GM12878 (cell line): ENCODE measurements around the gene DNMT3A. TPM values are rescaled to one million over a fixed set of nuclear protein-coding genes. Genes with fewer than 3 reads are reported as not detected.

Experiments used
- ATAC-seq: fragments of 200-7000 bp; cut with Tn5 transposase; 3 replicates; pipeline ENCODE4 v1.9.1; 2020; ENCODE audit warnings: mild to moderate bottlenecking, moderate library complexity
- BruUV-seq: library from RNA; stranded (reverse); fragments of 400-500 nt; replicated peaks from 2 replicates; lab custom pipeline; 2021; lab: Mats Ljungman, UMichigan
- CTCF ChIA-PET: fragments of 300-600 bp; sonication (Branson Sonifier 250); formaldehyde crosslinking; extraction: SDS; loops from one replicate; lab custom pipeline; 2021; ENCODE audit warnings: inconsistent platforms; lab: Yijun Ruan, JAX
- POLR2A ChIA-PET: fragments of 350-600 bp; formaldehyde crosslinking; extraction: SDS; loops from one replicate; lab custom pipeline; 2021; ENCODE audit warnings: inconsistent platforms; lab: Charles Lee
- RAD21 ChIA-PET: fragments of 300-600 bp; sonication (Branson Sonifier 250); formaldehyde crosslinking; loops from one replicate; lab custom pipeline; 2023; ENCODE audit warnings: antibody characterized with exemption; ENCODE audit not compliant: unreplicated experiment; lab: Charles Lee
- SMC1A ChIA-PET: fragments of 300-600 bp; sonication (Branson Sonifier 250); formaldehyde crosslinking; loops from one replicate; lab custom pipeline; 2023; ENCODE audit not compliant: unreplicated experiment, uncharacterized antibody; lab: Charles Lee
- DNase-seq: peaks from one replicate; pipeline ENCODE4 v3.0.0-alpha.2; 2011; ENCODE audit warnings: low read depth, low spot score
- FAIRE-seq: peaks from 3 replicates; lab custom pipeline; 2011; peaks lifted over from hg19 to GRCh38; lab: Jason Lieb, UNC
- H2AFZ ChIP-seq: 2 replicates; pipeline ENCODE4 v1.6.0; 2011; ENCODE audit warnings: low read depth, low read length, control low read depth; ENCODE audit not compliant: control insufficient read depth
- H3K27ac ChIP-seq: 2 replicates; pipeline ENCODE4 v1.5.1; 2011; ENCODE audit warnings: control low read depth; ENCODE audit not compliant: control insufficient read depth, insufficient read depth
- H3K27me3 ChIP-seq, 2 experiments: replicated peaks in 1 of 2; 2 replicates each; pipeline versions ENCODE4 v1.6.0 to v1.6.1; 2011; ENCODE audit warnings: low read length in 1 of 2; ENCODE audit not compliant: control insufficient read depth in 2 of 2, insufficient read depth in 2 of 2
- H3K36me3 ChIP-seq, 2 experiments: 2 replicates each; pipeline ENCODE4 v1.5.1; 2011; ENCODE audit warnings: low read length in 1 of 2; ENCODE audit not compliant: control insufficient read depth in 2 of 2, insufficient read depth in 2 of 2
- H3K4me1 ChIP-seq: 2 replicates; pipeline ENCODE4 v1.6.1; 2011; ENCODE audit warnings: mild to moderate bottlenecking, low read length, moderate library complexity, mixed read lengths; ENCODE audit not compliant: control insufficient read depth, insufficient read depth
- H3K4me2 ChIP-seq: 2 replicates; pipeline ENCODE4 v1.6.0; 2011; ENCODE audit warnings: control low read depth; ENCODE audit not compliant: control insufficient read depth, insufficient read depth
- H3K4me3 ChIP-seq: fragments of 200-600 bp; sonication (generic); 2 replicates; pipeline ENCODE4 v1.5.1; 2016
- H3K79me2 ChIP-seq: 2 replicates; pipeline ENCODE4 v1.6.0; 2011; ENCODE audit warnings: low read length; ENCODE audit not compliant: control insufficient read depth, insufficient read depth
- H3K9ac ChIP-seq: 2 replicates; pipeline ENCODE4 v1.8.0; 2011; ENCODE audit warnings: low read length, control low read depth, mixed read lengths; ENCODE audit not compliant: control insufficient read depth, insufficient read depth
- H3K9me3 ChIP-seq: replicated peaks from 3 replicates; pipeline ENCODE4 v1.5.1; 2011; ENCODE audit warnings: mild to moderate bottlenecking, low read length; ENCODE audit not compliant: control insufficient read depth, insufficient read depth
- H4K20me1 ChIP-seq: 2 replicates; pipeline ENCODE4 v1.6.0; 2011; ENCODE audit not compliant: control insufficient read depth, insufficient read depth
- E2F8 ChIP-seq: fragments of 450-650 bp; IDR thresholded peaks from 2 replicates; pipeline ENCODE4 v1.6.1; 2018; ENCODE audit warnings: mild to moderate bottlenecking, low read depth, moderate library complexity; ENCODE audit not compliant: partially characterized antibody
- GATAD2B ChIP-seq: fragments of 450-650 bp; conservative IDR thresholded peaks from 2 replicates; pipeline ENCODE4 v1.6.1; 2017; ENCODE audit warnings: low read depth, mild to moderate bottlenecking, moderate library complexity
- KDM1A ChIP-seq: fragments of 200-600 bp; sonication (generic); IDR thresholded peaks from 2 replicates; pipeline ENCODE4 v1.6.1; 2016; ENCODE audit warnings: borderline replicate concordance
- PAX5 ChIP-seq: IDR thresholded peaks from 2 replicates; pipeline ENCODE4 v1.6.1; 2011; ENCODE audit warnings: low read depth, low read length, borderline replicate concordance
- POLR2AphosphoS5 ChIP-seq: IDR thresholded peaks from 2 replicates; pipeline ENCODE4 v1.6.1; 2011; ENCODE audit warnings: mild to moderate bottlenecking, low read length, inconsistent platforms
- ZSCAN29 ChIP-seq: fragments of 450-650 bp; IDR thresholded peaks from 2 replicates; pipeline ENCODE4 v1.6.1; 2017; ENCODE audit warnings: mild to moderate bottlenecking, moderate library complexity
- WGBS: methylation state at CpG from one replicate; pipeline ENCODE4 v1.1.6; 2016; ENCODE audit warnings: low lambda C conversion rate; ENCODE audit not compliant: insufficient replicate concordance, insufficient coverage; ENCODE audit errors: missing lambda C conversion rate; 5-methylcytosine and 5-hydroxymethylcytosine counted together
- in situ Hi-C: fragments of 300-500 bp; cut with MboI; formaldehyde crosslinking; loops from 9 replicates; pipeline ENCODE4 v1.14.3; 2018; ENCODE audit warnings: mixed read lengths
- intact Hi-C: fragments of 100-400 bp; cut with micrococcal nuclease; formaldehyde crosslinking; loops from one replicate; pipeline ENCODE4 v1.14.2; 2022; ENCODE audit not compliant: unreplicated experiment
- polyA plus RNA-seq, 11 experiments: library from polyadenylated mRNA; depleted of rRNA in 4 of 11; unstranded in 6 of 11; stranded (reverse) in 5 of 11; fragments of >200 nt; fragmentation: Nextera tagmentation in 4 of 11; fragmentation: Illumina TruSeq in 1 of 11; extraction: Ambion mirVana in 4 of 11; extraction: Trizol in 1 of 11; gene quantifications; 1 replicate in 1 of 11; 2 replicates in 10 of 11; pipeline versions ENCODE4 v1.2.1 to v1.2.3, GENCODE V29; 2011 to 2016; ENCODE audit warnings: inconsistent platforms in 2 of 11, missing spikeins in 2 of 11, low read depth in 1 of 11
- total RNA-seq, 4 experiments: library from RNA; depleted of rRNA in 3 of 4; stranded (reverse); fragments of >200 nt in 3 of 4; fragmentation: Illumina TruSeq in 1 of 4; extraction: Trizol in 1 of 4; gene quantifications; 2 replicates each; pipeline versions ENCODE4 v1.2.1 to v1.2.3, GENCODE V29; 2013 to 2021

DNMT3A gene
- total and polyA plus RNA-seq, 10 of the 15 experiments (the other 5 are each of a cell fraction or from before 2014, with no cell fraction given): 7.4 to 51.6 (median 17.4) TPM

- FAIRE-seq (no peak), ATAC-seq (no peak), DNase-seq (no peak)
- intact Hi-C loops (no loop called here), in situ Hi-C loops (no loop called here)
- H3K9ac ChIP-seq: no peak overlapping the region
- H3K36me3 ChIP-seq: no peaks in the 10 kb centered on the region
- H4K20me1 ChIP-seq: no peaks in the 10 kb centered on the region
- H3K27me3 ChIP-seq: no peaks in the 10 kb centered on the region
- TF ChIP-seq POLR2AphosphoS5 (no peak), ZSCAN29 (no peak), GATAD2B (no peak), KDM1A (no peak), E2F8 (no peak), PAX5 (no peak)
- peaks cover 38% of the 10 kb centered on the region for H3K4me1 ChIP-seq
- H3K9me3 ChIP-seq: no peaks in the 10 kb centered on the region
- 94% methylated on average over 19 of the region's 19 CpGs for WGBS
- H3K4me2 ChIP-seq: no peak overlapping the region
- CTCF ChIA-PET: no interaction called here
- H3K27ac ChIP-seq: no peak overlapping the region
- no peak overlapping the region for H2AFZ ChIP-seq
- POLR2A ChIA-PET: interaction anchor here (0.8 kb wide), 2 partner anchors 10 to 14 kb away, joined by 3 read pairs; no protein-coding TSS in a partner anchor
- no peak overlapping the region for H3K4me3 ChIP-seq
- SMC1A ChIA-PET: no interaction called here
- no peaks in the 10 kb centered on the region for H3K79me2 ChIP-seq
- RAD21 ChIA-PET: no interaction called here
- no TSS peak for BruUV-seq
These were observed 50.8 kb downstream of the DNMT3A start for GRCh38 chr2:25290811-25291495.
